MM.1S (cell line): ENCODE measurements around the gene EMC8.
A peak's percentile ranks its signal among the peaks of the same experiment; 100 is the strongest.

Experiments used
- DNase-seq: peaks from one replicate; pipeline ENCODE4 v3.0.0-alpha.2; 2015
- H2AFZ ChIP-seq: fragments of 300-600 bp; sonication (generic); 2 replicates; pipeline ENCODE4 v1.6.0; 2016; ENCODE audit warnings: antibody characterized with exemption, low read length
- H3F3A ChIP-seq: fragments of 300-600 bp; sonication (generic); 2 replicates; pipeline ENCODE4 v1.6.1; 2016; ENCODE audit warnings: mild to moderate bottlenecking, antibody characterized with exemption, low read length, moderate library complexity, mixed read lengths; ENCODE audit not compliant: insufficient read depth
- H3K27ac ChIP-seq: fragments of 300-600 bp; sonication (generic); 2 replicates; pipeline ENCODE4 v1.5.1; 2016; ENCODE audit warnings: mild to moderate bottlenecking, low read length
- H3K27me3 ChIP-seq: fragments of 300-600 bp; sonication (generic); replicated peaks from 2 replicates; pipeline ENCODE4 v1.6.0; 2016; ENCODE audit warnings: low read length; ENCODE audit not compliant: insufficient read depth
- H3K36me3 ChIP-seq: fragments of 300-600 bp; sonication (generic); replicated peaks from 2 replicates; pipeline ENCODE4 v1.6.1; 2016; ENCODE audit warnings: mild to moderate bottlenecking, low read length, mixed read lengths; ENCODE audit not compliant: insufficient read depth
- H3K4me1 ChIP-seq: fragments of 300-600 bp; sonication (generic); 2 replicates; pipeline ENCODE4 v1.6.1; 2016; ENCODE audit warnings: low read length, mixed read lengths
- H3K4me2 ChIP-seq: fragments of 300-600 bp; sonication (generic); 2 replicates; pipeline ENCODE4 v1.6.0; 2016; ENCODE audit warnings: low read depth, low read length
- H3K4me3 ChIP-seq: fragments of 300-600 bp; sonication (generic); 2 replicates; pipeline ENCODE4 v1.5.1; 2016; ENCODE audit warnings: low read length, mixed read lengths
- H3K79me2 ChIP-seq: fragments of 300-600 bp; sonication (generic); 2 replicates; pipeline ENCODE4 v1.6.1; 2016; ENCODE audit warnings: mixed run types, low read length, mixed read lengths
- H3K9ac ChIP-seq: fragments of 300-600 bp; sonication (generic); 2 replicates; pipeline ENCODE4 v1.6.1; 2016; ENCODE audit warnings: low read length, mixed read lengths
- H3K9me2 ChIP-seq: fragments of 300-600 bp; sonication (generic); replicated peaks from 2 replicates; pipeline ENCODE4 v1.6.1; 2016; ENCODE audit warnings: mild to moderate bottlenecking, low read length, mixed read lengths; ENCODE audit not compliant: insufficient read depth
- H3K9me3 ChIP-seq: fragments of 300-600 bp; sonication (generic); replicated peaks from 2 replicates; pipeline ENCODE4 v1.6.1; 2016; ENCODE audit warnings: mild to moderate bottlenecking, low read length, mixed read lengths; ENCODE audit not compliant: insufficient read depth
- H4K20me1 ChIP-seq: fragments of 300-600 bp; sonication (generic); 2 replicates; pipeline ENCODE4 v1.6.1; 2016; ENCODE audit warnings: mild to moderate bottlenecking, low read length, moderate library complexity, mixed read lengths; ENCODE audit not compliant: insufficient read depth
- EZH2 ChIP-seq: fragments of 300-600 bp; sonication (generic); optimal IDR thresholded peaks from 2 replicates; pipeline ENCODE3; 2017; ENCODE audit warnings: low read depth, mild to moderate bottlenecking, antibody characterized with exemption, low read length, mixed read lengths
- EZH2phosphoT487 ChIP-seq: fragments of 300-600 bp; sonication (generic); IDR thresholded peaks from 2 replicates; pipeline ENCODE4 v1.6.1; 2018; ENCODE audit warnings: antibody characterized with exemption, low read length
- TF ChIP-seq, protein P1 (sequence below): fragments of 300-600 bp; sonication (generic); IDR thresholded peaks from 2 replicates; pipeline ENCODE4 v1.5.1; 2016; ENCODE audit warnings: antibody characterized with exemption, low read length, mixed read lengths

Gene EMC8

DNA sequence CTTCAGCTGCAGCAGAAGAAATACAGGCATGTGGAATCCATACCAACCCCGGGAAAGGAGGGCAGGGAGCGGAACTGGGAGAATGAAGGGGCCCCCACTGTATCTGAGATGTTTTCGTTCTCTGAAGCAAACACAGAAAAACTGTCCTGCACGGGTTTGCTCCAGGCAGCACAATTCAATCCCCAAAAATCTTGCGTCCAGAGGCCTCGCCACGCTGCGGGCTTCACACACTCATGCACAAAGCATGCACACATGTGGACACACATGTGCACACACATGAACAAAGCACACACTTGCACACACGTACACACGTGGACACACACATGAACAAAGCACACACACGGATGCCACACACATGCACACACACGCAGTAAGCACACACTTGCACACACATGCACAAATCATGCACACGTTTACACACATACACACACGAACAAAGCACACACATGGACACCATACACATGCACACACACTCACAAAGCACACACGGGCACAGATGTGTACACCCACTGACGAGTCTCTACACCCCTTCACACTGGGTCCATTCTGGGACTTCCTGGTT is 27.4 kb upstream of the EMC8 start:
- Histone ChIP-seq H4K20me1 (no peaks in the 10 kb centered on the region), H3K36me3 (no peaks in the 10 kb centered on the region), H3K4me1 (no peaks in the 10 kb centered on the region), H3K4me2 (no peak overlapping the region), H3K4me3 (no peak overlapping the region), H3K27ac (no peak overlapping the region), H2AFZ (no peak overlapping the region), H3K9ac (no peak overlapping the region), H3K9me3 (no peaks in the 10 kb centered on the region), H3K9me2 (no peaks in the 10 kb centered on the region), H3F3A (no peaks in the 10 kb centered on the region), H3K27me3 (peaks cover 47% of the 10 kb centered on the region), H3K79me2 (no peaks in the 10 kb centered on the region)
- TF ChIP-seq EZH2phosphoT487 (no peak), EZH2 (no peak)
- TF ChIP-seq, protein P1, sequence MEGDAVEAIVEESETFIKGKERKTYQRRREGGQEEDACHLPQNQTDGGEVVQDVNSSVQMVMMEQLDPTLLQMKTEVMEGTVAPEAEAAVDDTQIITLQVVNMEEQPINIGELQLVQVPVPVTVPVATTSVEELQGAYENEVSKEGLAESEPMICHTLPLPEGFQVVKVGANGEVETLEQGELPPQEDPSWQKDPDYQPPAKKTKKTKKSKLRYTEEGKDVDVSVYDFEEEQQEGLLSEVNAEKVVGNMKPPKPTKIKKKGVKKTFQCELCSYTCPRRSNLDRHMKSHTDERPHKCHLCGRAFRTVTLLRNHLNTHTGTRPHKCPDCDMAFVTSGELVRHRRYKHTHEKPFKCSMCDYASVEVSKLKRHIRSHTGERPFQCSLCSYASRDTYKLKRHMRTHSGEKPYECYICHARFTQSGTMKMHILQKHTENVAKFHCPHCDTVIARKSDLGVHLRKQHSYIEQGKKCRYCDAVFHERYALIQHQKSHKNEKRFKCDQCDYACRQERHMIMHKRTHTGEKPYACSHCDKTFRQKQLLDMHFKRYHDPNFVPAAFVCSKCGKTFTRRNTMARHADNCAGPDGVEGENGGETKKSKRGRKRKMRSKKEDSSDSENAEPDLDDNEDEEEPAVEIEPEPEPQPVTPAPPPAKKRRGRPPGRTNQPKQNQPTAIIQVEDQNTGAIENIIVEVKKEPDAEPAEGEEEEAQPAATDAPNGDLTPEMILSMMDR, result no peak
- DNase-seq, result no peak

DNA sequence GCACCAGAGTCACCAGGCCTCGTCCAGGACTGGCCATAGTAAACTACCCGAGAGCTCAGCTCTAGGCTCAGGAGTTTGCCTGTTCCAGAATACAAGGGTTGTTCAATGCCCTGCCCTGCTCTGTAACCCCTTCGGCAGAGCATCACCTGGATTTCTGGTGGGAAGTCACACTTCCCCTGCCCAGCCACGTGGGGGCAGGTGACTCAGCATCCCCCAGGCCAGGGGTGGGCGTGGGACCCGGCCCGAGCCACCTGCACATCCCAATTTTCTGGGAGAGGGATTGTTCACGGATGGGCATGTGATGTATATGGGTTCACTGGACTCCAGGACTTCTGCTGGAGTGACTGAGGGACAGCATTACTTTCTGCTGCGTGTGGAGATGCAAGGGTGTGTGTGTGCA is 26.0 kb upstream of the EMC8 start:
- Histone ChIP-seq H3K36me3 (no peaks in the 10 kb centered on the region), H3K4me1 (no peaks in the 10 kb centered on the region), H4K20me1 (no peaks in the 10 kb centered on the region), H3K27ac (no peak overlapping the region), H3K79me2 (no peaks in the 10 kb centered on the region), H3K4me3 (no peak overlapping the region), H3K4me2 (no peak overlapping the region), H3F3A (no peaks in the 10 kb centered on the region), H3K9ac (no peak overlapping the region), H3K9me3 (no peaks in the 10 kb centered on the region), H3K27me3 (peaks cover 33% of the 10 kb centered on the region), H3K9me2 (no peaks in the 10 kb centered on the region), H2AFZ (no peak overlapping the region)
- TF ChIP-seq, protein P1, result peak; percentile 15
- TF ChIP-seq EZH2phosphoT487 (no peak), EZH2 (no peak)
- DNase-seq, result no peak

DNA sequence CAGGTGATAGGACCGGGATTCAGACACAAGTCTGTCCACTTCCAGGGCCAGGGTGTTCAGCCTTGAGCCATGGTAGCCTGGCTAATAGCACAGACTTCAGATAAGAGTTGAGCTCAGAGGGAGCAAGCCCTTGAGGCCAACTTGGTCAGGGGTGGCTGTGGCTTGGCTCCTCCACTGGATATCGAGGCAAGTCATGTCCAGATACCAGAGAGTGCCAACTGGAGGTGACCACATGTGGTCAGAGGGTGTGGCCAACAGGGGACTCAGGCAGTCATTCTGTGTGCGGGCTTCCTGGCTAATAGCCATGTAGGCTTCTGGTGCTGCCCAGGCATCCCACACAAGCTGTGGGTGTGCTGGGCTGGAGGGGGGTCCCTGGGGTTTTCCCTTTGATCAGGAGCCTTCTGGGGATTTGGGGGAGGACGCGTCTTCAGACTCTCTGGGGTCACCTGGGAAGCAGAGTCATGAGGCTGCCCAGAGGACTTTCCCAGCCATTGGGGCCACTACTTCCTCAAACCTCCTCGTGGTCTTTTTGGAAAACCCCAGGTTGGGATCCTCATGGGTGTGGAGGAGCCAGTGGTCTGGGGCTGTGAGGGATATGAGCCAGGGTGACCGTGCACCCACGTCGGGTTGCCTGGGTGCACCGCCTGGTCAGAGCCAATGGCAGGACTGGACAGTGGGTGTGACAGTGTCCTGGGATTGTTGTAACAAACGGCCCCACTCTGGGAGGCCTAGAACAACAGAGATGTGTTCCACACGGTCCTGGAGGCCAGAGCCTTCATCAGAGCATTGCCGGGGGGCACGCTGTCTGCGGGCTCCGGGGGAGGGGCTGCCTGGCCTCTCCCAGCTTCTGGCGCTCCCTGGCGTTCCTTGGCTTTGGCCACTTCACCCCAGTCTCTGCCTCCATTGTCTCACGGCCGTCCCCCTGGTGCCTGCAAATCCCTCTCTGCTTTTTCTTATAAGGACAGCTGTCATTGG is 25.1 kb upstream of the EMC8 start:
- Histone ChIP-seq H3K9me2 (no peaks in the 10 kb centered on the region), H3K4me2 (no peak overlapping the region), H2AFZ (no peak overlapping the region), H3K36me3 (no peaks in the 10 kb centered on the region), H3K79me2 (no peaks in the 10 kb centered on the region), H3K9ac (no peak overlapping the region), H3K27me3 (peaks cover 32% of the 10 kb centered on the region), H3K4me3 (no peak overlapping the region), H3K4me1 (no peaks in the 10 kb centered on the region), H3K9me3 (no peaks in the 10 kb centered on the region), H3K27ac (no peak overlapping the region), H4K20me1 (no peaks in the 10 kb centered on the region), H3F3A (no peaks in the 10 kb centered on the region)
- TF ChIP-seq, protein P1, result no peak
- no peak for TF ChIP-seq EZH2
- no peak for TF ChIP-seq EZH2phosphoT487
- DNase-seq, result no peak
